Stimulated activated CD8-positive, alpha-beta memory T cell treated with anti-CD3 and anti-CD28 coated beads, Interleukin-12 subunit alpha, Interleukin-12 subunit beta, amount 100 ng/mL, for 4 hours (primary cell): Measurements from ENCODE around the gene CHRNA5.

Experiments used
- DNase-seq: peaks from one replicate; pipeline ENCODE4 v3.0.0-alpha.2; 2020; ENCODE audit warnings: low read depth

The CHRNA5 gene

DNA sequence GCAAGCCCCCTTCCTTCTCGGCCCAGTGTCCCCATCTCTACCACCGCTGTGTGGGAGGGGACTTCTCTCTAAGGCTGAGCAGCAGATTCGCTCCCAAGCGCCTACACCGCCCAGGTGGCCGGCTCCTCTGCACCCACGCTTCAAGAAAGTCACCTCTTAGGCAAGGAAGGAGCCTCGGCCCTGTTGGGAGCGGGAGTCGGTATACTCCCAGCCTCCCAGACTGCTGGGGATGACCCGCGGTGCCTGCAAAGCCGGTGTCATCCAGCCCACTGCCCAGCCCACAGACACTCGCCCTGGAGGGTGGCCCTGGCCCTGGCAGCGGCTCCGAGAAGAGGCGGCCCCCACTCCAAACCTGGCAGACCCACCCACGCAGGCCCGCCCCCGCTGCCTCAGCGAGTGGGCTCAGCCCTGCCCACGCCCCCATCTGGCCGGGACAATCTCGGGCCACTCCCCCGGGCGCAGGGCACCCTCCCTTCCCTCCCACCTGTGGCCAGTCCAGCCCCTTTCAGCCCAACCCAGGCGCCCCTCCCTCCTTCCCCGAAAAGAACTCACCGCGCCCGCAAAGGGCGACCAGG lies 75.3 kb downstream of the CHRNA5 start:
- no peak for DNase-seq

DNA sequence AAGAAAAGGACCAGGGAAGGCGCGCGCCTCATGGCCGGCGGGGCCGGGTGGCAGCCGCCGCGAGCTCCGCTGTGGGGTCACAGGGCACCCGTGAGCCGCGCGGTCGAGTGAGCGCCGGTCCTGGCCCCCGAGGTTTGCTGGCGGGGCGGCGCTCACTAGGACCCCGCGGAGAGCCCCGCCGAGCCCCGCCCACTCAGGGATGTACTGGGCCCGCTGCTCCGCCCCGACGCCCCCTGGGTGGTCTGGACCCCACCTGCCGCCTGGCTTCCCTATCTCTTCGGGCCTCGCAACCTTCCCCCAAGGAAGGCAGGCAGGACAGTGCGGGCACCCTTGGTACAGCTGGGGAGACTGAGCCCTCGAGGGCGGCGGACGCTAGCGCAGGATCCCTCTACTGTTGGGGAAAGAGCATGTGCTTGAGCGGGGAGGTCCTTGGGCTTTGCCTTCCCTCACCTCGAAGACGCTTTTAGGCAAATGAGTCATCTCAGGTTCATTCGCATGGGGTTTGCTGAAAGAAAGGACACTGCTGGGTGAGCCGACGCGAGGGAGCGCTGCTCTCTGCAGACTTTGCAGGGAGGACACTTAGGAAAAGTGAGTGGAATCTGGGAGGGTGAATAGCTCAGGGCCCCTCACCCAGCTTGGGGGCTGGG lies 75.9 kb downstream of the CHRNA5 start, which contains the start of gene CHRNB4:
Gene CHRNB4, minus strand, starts transcription at position 109 of the 647 bp plus-strand sequence. Its CDS starts 77 bp downstream, at position 32.
- DNase-seq: no peak

- DNase-seq: no peak
Observed at GRCh38 chr15:78641749-78642275, 76.5 kb downstream of the CHRNA5 start.

DNA sequence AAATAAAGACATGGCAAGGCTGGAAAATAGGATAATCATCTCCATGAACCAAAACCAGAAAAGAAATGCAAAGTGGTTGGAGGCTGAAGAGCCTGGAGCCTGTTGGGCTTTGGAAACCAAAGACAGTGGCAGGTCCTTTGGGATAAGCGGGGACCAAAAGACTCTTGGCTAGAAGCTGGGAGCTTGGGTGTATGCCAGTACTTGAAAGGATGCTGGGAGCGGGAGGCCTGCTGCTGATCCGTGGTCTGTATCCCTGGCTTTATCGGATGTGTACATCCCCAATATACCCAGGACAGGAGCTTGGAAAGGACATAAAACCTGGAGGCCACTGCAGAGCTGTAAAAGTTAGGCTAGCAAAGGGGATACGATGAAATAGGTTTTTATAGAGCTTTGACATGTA lies 77.0 kb downstream of the CHRNA5 start:
- no peak for DNase-seq
